Panc1 (cell line): ENCODE data around the gene TMEM98. TPM values are rescaled to one million over a fixed set of nuclear protein-coding genes. Genes with fewer than 3 reads are reported as not detected.
A peak's percentile ranks its signal among the peaks of the same experiment; 100 is the strongest.

Experiments used
- ATAC-seq: fragments of 200-7000 bp; cut with Tn5 transposase; 2 replicates; pipeline ENCODE4 v1.9.1; 2020; ENCODE audit warnings: mild to moderate bottlenecking, moderate library complexity
- BruUV-seq: library from RNA; stranded (reverse); fragments of 400-500 nt; replicated peaks from 2 replicates; lab custom pipeline; 2021; lab: Mats Ljungman, UMichigan
- CTCF ChIA-PET: fragments of 300-600 bp; sonication (Branson Sonifier 250); formaldehyde crosslinking; loops from one replicate; lab custom pipeline; 2022; ENCODE audit warnings: antibody characterized with exemption; lab: Charles Lee
- POLR2A ChIA-PET: fragments of 300-600 bp; sonication (Branson Sonifier 250); formaldehyde crosslinking; loops from one replicate; lab custom pipeline; 2022; ENCODE audit warnings: antibody characterized with exemption; lab: Charles Lee
- DNase-seq: peaks from one replicate; pipeline ENCODE4 v3.0.0-alpha.2; 2010; ENCODE audit warnings: low read depth, low spot score
- H3K27ac ChIP-seq: 2 replicates; pipeline ENCODE4 v1.5.1; 2011; ENCODE audit warnings: mild to moderate bottlenecking, low read length, inconsistent platforms
- H3K27me3 ChIP-seq: fragments of 200-500 bp; sonication (Bioruptor generic); 2 replicates; pipeline ENCODE4 v1.6.0; 2014; ENCODE audit warnings: low read length, inconsistent platforms; ENCODE audit not compliant: control insufficient read depth, insufficient read depth
- H3K36me3 ChIP-seq: fragments of 200-500 bp; sonication (Bioruptor generic); 2 replicates; pipeline ENCODE4 v1.5.1; 2014; ENCODE audit warnings: inconsistent platforms, mild to moderate bottlenecking, low read length, moderate library complexity; ENCODE audit not compliant: control insufficient read depth, insufficient read depth
- H3K4me1 ChIP-seq: 2 replicates; pipeline ENCODE4 v1.5.1; 2011; ENCODE audit warnings: inconsistent platforms, mild to moderate bottlenecking, low read length, moderate library complexity; ENCODE audit not compliant: control insufficient read depth, insufficient read depth
- H3K4me3 ChIP-seq, 2 experiments: 2 replicates each; pipeline ENCODE4 v1.5.1; 2011 to 2012; ENCODE audit warnings: low read depth in 2 of 2, low read length in 2 of 2, mild to moderate bottlenecking in 2 of 2, inconsistent platforms in 1 of 2, moderate library complexity in 1 of 2
- H3K9me3 ChIP-seq: fragments of 200-500 bp; sonication (Bioruptor generic); 2 replicates; pipeline ENCODE4 v1.5.1; 2014; ENCODE audit warnings: low read depth, mild to moderate bottlenecking, inconsistent platforms, low read length, moderate library complexity; ENCODE audit not compliant: control insufficient read depth, insufficient read depth
- POLR2AphosphoS5 ChIP-seq: IDR thresholded peaks from 2 replicates; pipeline ENCODE4 v1.6.1; 2012; ENCODE audit warnings: mild to moderate bottlenecking, low read depth, low read length, moderate library complexity
- SIN3A ChIP-seq: IDR thresholded peaks from 2 replicates; pipeline ENCODE4 v1.6.1; 2012; ENCODE audit warnings: low read depth, mild to moderate bottlenecking, low read length, moderate library complexity, borderline replicate concordance; ENCODE audit not compliant: insufficient read depth
- TCF7L2 ChIP-seq: IDR thresholded peaks from 2 replicates; pipeline ENCODE4 v1.6.1; 2011; ENCODE audit warnings: mild to moderate bottlenecking, low read depth, low read length, inconsistent platforms
- in situ Hi-C: cut with HindIII; loops from 2 replicates; pipeline ENCODE4 v1.10.0; 2016; ENCODE audit warnings: low sequenced_read_pairs, low pct_unique_long_range_greater_than_20kb
- intact Hi-C: fragments of 100-400 bp; cut with micrococcal nuclease; formaldehyde crosslinking; loops from one replicate; pipeline ENCODE4 v1.10.0; 2022; ENCODE audit not compliant: unreplicated experiment
- total RNA-seq: library from RNA; stranded (reverse); gene quantifications from one replicate; pipeline ENCODE4 v1.2.1, GENCODE V29; 2021; ENCODE audit not compliant: unreplicated experiment
- TF ChIP-seq, protein P1 (sequence below), 2 experiments: IDR thresholded peaks; 2 replicates each; pipeline ENCODE4 v1.6.1; 2011 to 2012; ENCODE audit warnings: low read depth in 2 of 2, control low read depth in 1 of 2, low read length in 1 of 2, mild to moderate bottlenecking in 1 of 2, moderate library complexity in 1 of 2; ENCODE audit not compliant: insufficient read depth in 1 of 2
- TF ChIP-seq, protein P2 (sequence below): fragments of 450-650 bp; IDR thresholded peaks from 2 replicates; pipeline ENCODE4 v1.5.1; 2017; ENCODE audit warnings: mild to moderate bottlenecking

The TMEM98 gene
- total RNA-seq, 1 experiment from 2014 or later: 2.2 TPM

DNA sequence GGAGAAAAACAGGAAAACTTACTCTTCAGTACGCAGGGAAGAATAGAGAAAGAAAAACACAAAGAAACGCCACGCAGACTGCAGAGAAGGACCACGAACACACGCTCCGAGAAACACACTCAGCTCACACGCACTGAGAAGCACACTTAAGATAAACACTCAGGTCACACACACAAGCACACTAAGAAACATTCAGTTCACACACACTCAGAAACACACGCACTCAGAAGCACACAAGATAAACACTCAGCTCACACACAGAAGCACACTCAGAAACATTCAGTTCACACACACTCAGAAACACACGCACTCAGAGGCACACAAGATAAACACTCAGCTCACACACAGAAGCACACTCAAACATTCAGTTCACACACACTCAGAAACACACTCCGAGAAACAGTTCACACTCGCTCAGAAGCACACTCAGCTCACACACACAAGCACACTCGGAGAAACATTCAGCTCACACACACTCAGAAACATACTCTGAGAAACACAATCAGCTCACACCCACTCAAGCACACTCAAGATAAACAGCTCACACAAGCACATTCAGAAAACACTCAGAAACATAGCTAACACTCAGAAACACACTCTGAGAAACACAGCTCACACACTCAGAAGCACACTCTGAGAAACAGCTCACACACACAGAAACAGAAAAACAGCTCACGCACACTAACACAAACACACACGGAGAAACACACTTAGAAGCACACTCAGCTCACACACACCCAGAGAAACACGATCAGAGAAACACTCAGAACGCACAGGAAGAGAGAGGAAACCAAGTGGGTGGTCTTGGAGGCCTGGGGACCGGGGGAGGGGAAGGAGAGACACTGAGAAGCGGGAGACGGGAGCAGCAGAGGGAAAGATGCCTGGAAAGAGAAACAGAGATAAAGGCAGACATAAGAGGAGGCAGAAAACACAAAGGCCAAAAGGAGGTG, 908 bp downstream of the TMEM98 start:
- ChIA-PET POLR2A (no interaction called here), CTCF (no interaction called here)
- ATAC-seq: no peak
- no peak for TF ChIP-seq TCF7L2
- TF ChIP-seq, protein P1, sequence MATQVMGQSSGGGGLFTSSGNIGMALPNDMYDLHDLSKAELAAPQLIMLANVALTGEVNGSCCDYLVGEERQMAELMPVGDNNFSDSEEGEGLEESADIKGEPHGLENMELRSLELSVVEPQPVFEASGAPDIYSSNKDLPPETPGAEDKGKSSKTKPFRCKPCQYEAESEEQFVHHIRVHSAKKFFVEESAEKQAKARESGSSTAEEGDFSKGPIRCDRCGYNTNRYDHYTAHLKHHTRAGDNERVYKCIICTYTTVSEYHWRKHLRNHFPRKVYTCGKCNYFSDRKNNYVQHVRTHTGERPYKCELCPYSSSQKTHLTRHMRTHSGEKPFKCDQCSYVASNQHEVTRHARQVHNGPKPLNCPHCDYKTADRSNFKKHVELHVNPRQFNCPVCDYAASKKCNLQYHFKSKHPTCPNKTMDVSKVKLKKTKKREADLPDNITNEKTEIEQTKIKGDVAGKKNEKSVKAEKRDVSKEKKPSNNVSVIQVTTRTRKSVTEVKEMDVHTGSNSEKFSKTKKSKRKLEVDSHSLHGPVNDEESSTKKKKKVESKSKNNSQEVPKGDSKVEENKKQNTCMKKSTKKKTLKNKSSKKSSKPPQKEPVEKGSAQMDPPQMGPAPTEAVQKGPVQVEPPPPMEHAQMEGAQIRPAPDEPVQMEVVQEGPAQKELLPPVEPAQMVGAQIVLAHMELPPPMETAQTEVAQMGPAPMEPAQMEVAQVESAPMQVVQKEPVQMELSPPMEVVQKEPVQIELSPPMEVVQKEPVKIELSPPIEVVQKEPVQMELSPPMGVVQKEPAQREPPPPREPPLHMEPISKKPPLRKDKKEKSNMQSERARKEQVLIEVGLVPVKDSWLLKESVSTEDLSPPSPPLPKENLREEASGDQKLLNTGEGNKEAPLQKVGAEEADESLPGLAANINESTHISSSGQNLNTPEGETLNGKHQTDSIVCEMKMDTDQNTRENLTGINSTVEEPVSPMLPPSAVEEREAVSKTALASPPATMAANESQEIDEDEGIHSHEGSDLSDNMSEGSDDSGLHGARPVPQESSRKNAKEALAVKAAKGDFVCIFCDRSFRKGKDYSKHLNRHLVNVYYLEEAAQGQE (IDR thresholded peaks at IDR 0.05; ENCODE audit: insufficient read depth in 1 of 2, low read depth in 2 of 2, low read length in 1 of 2): no peak
- TF ChIP-seq POLR2AphosphoS5: no peak
- TF ChIP-seq, protein P2, sequence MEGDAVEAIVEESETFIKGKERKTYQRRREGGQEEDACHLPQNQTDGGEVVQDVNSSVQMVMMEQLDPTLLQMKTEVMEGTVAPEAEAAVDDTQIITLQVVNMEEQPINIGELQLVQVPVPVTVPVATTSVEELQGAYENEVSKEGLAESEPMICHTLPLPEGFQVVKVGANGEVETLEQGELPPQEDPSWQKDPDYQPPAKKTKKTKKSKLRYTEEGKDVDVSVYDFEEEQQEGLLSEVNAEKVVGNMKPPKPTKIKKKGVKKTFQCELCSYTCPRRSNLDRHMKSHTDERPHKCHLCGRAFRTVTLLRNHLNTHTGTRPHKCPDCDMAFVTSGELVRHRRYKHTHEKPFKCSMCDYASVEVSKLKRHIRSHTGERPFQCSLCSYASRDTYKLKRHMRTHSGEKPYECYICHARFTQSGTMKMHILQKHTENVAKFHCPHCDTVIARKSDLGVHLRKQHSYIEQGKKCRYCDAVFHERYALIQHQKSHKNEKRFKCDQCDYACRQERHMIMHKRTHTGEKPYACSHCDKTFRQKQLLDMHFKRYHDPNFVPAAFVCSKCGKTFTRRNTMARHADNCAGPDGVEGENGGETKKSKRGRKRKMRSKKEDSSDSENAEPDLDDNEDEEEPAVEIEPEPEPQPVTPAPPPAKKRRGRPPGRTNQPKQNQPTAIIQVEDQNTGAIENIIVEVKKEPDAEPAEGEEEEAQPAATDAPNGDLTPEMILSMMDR: no peak
- no peak for TF ChIP-seq SIN3A
- intact Hi-C loops (no loop called here), in situ Hi-C loops (no loop called here)
- Histone ChIP-seq H3K4me3 (peak overlapping the region; percentile 50 to 52), H3K27ac (no peak overlapping the region), H3K36me3 (no peaks in the 10 kb centered on the region), H3K4me1 (peaks cover 4% of the 10 kb centered on the region; the same call in 1 of the 2 replicates), H3K27me3 (peaks cover 26% of the 10 kb centered on the region), H3K9me3 (no peaks in the 10 kb centered on the region)
- no TSS peak for BruUV-seq
- no peak for DNase-seq

DNA sequence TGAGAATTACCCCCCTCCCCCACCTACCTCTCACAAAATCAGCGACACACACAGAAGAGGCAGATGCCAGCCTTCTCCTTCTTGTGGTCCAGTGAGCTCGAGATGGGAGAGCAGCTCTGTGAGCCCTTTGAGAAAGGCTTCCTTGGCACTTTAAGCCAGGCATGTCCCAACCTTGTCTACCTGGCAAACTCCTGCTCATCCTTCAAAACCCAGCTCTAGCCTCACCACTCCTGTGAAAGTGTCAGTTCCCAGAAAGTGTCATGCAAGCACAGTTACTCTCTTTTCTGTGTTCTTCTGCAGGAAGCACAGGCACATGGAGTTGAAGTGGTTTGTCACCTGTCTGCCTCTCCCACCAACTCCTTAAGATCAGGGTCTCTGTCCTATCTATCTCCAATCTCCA, 1.6 kb downstream of the TMEM98 start:
- BruUV-seq: no TSS peak
- TF ChIP-seq, protein P2: no peak
- TF ChIP-seq POLR2AphosphoS5 (no peak), SIN3A (no peak)
- ChIA-PET CTCF (no interaction called here), POLR2A (interaction anchor here (0.5 kb wide), 1 partner anchor 232 kb away, joined by 3 read pairs; no protein-coding TSS in a partner anchor)
- DNase-seq: no peak
- Histone ChIP-seq H3K4me1 (peaks cover 4% of the 10 kb centered on the region; the same call in 1 of the 2 replicates), H3K27ac (no peak overlapping the region), H3K36me3 (no peaks in the 10 kb centered on the region), H3K4me3 (no peak overlapping the region), H3K9me3 (no peaks in the 10 kb centered on the region), H3K27me3 (peaks cover 26% of the 10 kb centered on the region)
- in situ Hi-C loops: no loop called here
- no peak for ATAC-seq
- intact Hi-C loops: no loop called here
